OCI-LY3 (cell line): ENCODE data around the gene ZNF80.

Experiments used
- H2AFZ ChIP-seq: fragments of 200-600, 300-600 bp; shearing (Covaris generic); 2 replicates; pipeline ENCODE4 v1.6.0; 2014; ENCODE audit warnings: antibody characterized with exemption, low read depth, low read length
- H3K27ac ChIP-seq: fragments of 200-600, 300-600 bp; sonication (generic); 2 replicates; pipeline ENCODE4 v1.5.1; 2014; ENCODE audit warnings: mild to moderate bottlenecking, low read length, moderate library complexity, mixed read lengths
- H3K27me3 ChIP-seq: fragments of 200-600, 300-600 bp; sonication (generic); 2 replicates; pipeline ENCODE4 v1.6.1; 2014; ENCODE audit warnings: low read depth, low read length, mixed read lengths
- H3K36me3 ChIP-seq: fragments of 200-600, 300-600 bp; sonication (generic); replicated peaks from 2 replicates; pipeline ENCODE3; 2014; ENCODE audit warnings: low read depth, low read length, mixed read lengths
- H3K4me1 ChIP-seq: fragments of 300-600, 200-600 bp; sonication (generic); 2 replicates; pipeline ENCODE4 v1.6.1; 2014; ENCODE audit warnings: low read length, mixed read lengths
- H3K4me2 ChIP-seq: fragments of 200-600, 300-600 bp; sonication (generic); 2 replicates; pipeline ENCODE4 v1.6.1; 2014; ENCODE audit warnings: low read length, mixed read lengths
- H3K4me3 ChIP-seq: fragments of 300-600, 200-600 bp; sonication (generic); 2 replicates; pipeline ENCODE4 v1.5.1; 2014; ENCODE audit warnings: antibody characterized with exemption, mild to moderate bottlenecking, low read length, moderate library complexity
- H3K79me2 ChIP-seq: fragments of 300-600, 200-600 bp; shearing (Covaris generic); 2 replicates; pipeline ENCODE4 v1.6.1; 2014; ENCODE audit warnings: mild to moderate bottlenecking, low read length, mixed read lengths
- H3K9ac ChIP-seq: fragments of 300-600, 200-600 bp; shearing (Covaris generic); 2 replicates; pipeline ENCODE4 v1.6.0; 2014; ENCODE audit warnings: mild to moderate bottlenecking, low read length, moderate library complexity
- H3K9me3 ChIP-seq: fragments of 200-600, 300-600 bp; shearing (Covaris generic); 2 replicates; pipeline ENCODE4 v1.6.1; 2014; ENCODE audit warnings: low read length, mixed read lengths; ENCODE audit not compliant: insufficient read depth
- H4K20me1 ChIP-seq: fragments of 200-600, 300-600 bp; sonication (generic); 2 replicates; pipeline ENCODE4 v1.6.1; 2016; ENCODE audit warnings: low read length, mixed read lengths; ENCODE audit not compliant: insufficient read depth
- EZH2phosphoT487 ChIP-seq: fragments of 200-600 bp; shearing (Covaris generic); IDR thresholded peaks from 2 replicates; pipeline ENCODE4 v1.6.1; 2018; ENCODE audit warnings: antibody characterized with exemption, mixed run types, low read depth
- TF ChIP-seq, protein P1 (sequence below): fragments of 200-600, 300-600 bp; sonication (generic); IDR thresholded peaks from 2 replicates; pipeline ENCODE4 v1.5.1; 2014; ENCODE audit warnings: antibody characterized with exemption, low read length, low read depth

The ZNF80 gene

DNA sequence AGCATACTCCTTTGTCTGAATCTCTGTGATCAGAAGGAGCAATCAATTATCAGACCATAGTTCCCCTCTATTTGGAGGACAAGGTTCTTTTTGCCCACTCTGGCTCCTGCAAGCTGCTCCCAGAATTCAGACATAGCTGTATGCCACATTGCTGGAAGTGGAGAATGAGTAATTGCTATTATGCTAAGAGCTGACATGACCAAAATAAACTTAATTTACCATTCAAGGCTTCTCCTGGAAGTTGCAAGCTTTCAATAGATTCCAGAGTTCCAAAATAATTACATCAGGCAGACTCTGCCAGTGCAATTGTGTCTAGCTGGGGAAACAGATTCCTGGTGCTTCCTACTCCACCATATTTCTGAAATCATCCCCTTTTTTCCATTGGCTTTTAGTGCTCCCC, 50.9 kb downstream of the ZNF80 start:
- TF ChIP-seq EZH2phosphoT487, result no peak
- TF ChIP-seq, protein P1, sequence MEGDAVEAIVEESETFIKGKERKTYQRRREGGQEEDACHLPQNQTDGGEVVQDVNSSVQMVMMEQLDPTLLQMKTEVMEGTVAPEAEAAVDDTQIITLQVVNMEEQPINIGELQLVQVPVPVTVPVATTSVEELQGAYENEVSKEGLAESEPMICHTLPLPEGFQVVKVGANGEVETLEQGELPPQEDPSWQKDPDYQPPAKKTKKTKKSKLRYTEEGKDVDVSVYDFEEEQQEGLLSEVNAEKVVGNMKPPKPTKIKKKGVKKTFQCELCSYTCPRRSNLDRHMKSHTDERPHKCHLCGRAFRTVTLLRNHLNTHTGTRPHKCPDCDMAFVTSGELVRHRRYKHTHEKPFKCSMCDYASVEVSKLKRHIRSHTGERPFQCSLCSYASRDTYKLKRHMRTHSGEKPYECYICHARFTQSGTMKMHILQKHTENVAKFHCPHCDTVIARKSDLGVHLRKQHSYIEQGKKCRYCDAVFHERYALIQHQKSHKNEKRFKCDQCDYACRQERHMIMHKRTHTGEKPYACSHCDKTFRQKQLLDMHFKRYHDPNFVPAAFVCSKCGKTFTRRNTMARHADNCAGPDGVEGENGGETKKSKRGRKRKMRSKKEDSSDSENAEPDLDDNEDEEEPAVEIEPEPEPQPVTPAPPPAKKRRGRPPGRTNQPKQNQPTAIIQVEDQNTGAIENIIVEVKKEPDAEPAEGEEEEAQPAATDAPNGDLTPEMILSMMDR, result no peak
- Histone ChIP-seq H3K9ac (no peak overlapping the region), H3K4me3 (no peak overlapping the region), H3K36me3 (no peaks in the 10 kb centered on the region), H3K27ac (no peak overlapping the region), H2AFZ (no peak overlapping the region), H3K27me3 (0 out of 2 replicates have a peak, but pooled peaks cover 3% of the 10 kb centered on the region), H4K20me1 (no peaks in the 10 kb centered on the region), H3K9me3 (peaks cover 6% of the 10 kb centered on the region; the same call in 1 of the 2 replicates), H3K4me2 (no peak overlapping the region), H3K79me2 (no peaks in the 10 kb centered on the region), H3K4me1 (no peaks in the 10 kb centered on the region)
